ENCODE measurements around the gene USP25. TPM values are rescaled to one million over a fixed set of nuclear protein-coding genes. Genes with fewer than 3 reads are reported as not detected.

Gene USP25
- total and polyA plus RNA-seq, 2 of the 8 experiments (the other 6 are each of a cell fraction or from before 2014, with no cell fraction given) = 11.2 to 48.1 TPM

GRCh38 chr21:15687208-15687607, 42.6 kb upstream of the USP25 start (continued):
- TF ChIP-seq CHD7 (IDR thresholded peaks at IDR 0.05; ENCODE audit: insufficient replicate concordance, low read length) (no peak), POLR2A (IDR thresholded peaks at IDR 0.05; ENCODE audit: control extremely low read depth in 1 of 2, low read depth in 2 of 2, low read length in 2 of 2) (no peak)

All from H1 (cell line).